HG02610 (cell line): ENCODE measurements around the gene SLC38A10.

ENCODE experiments used
- ATAC-seq: cut with Tn5 transposase; IDR thresholded peaks from one replicate; pipeline ENCODE4 v1.9.1; 2021; ENCODE audit warnings: mild to moderate bottlenecking, moderate library complexity; ENCODE audit not compliant: unreplicated experiment

The SLC38A10 gene

DNA sequence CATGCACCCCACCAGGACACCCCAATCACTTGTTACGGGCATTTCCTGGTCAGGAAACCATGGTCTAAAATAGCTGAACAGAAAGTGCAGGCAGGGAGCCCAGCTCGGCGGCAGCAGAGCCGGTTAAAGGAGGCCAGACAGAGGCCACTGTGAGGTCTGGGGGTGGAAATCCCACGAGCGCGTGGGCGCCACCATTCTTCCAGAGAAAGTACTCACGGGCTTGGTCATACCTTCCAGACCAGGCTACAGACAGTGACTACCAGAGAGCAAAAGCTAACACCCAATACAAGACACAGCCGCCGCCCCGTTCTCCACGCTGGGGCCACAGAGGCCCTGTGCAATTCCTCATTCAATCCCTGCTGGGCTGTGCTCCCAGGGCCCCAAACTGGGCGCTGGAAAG, 84.2 kb downstream of the SLC38A10 start:
- no peak for ATAC-seq

DNA sequence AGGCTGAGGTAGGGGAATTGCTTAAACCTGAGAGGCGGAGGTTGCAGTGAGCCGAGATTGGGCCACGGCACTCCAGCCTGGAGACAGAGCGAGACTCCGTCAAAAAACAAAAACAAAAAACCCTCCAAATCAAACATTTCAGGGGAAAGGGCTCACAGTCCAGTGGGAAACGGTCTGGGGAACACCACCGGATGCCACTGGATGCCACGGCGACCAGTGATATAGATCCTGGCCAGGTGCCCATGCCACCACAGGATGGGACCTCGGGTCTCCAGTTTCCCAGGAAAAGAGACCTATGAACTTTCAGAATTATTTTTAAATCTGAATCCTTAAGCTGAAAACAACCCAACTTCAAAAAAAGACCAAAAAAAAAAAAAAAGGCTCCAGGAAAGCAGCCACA, 84.6 kb downstream of the SLC38A10 start:
- no peak for ATAC-seq

DNA sequence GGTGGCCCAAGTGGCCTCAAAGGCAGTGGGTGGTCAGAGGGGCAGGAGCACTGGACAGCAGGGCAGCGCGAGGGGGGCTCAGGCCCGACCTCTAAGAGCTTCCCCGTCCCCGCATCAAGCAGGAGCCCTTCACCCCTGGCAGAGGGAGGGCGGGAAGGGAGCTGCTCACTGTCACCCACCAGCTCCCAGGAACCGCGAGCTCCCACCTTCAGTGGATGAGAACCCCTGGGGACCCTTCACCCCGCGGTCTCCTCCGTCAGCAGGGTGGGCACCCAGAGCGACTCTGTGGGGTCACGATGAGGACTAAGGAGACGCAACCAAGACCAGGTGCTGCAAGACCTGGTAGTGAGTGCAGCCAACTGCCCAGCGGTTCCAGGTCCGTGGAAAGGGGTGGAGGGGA, 86.0 kb downstream of the SLC38A10 start:
- no peak for ATAC-seq

DNA sequence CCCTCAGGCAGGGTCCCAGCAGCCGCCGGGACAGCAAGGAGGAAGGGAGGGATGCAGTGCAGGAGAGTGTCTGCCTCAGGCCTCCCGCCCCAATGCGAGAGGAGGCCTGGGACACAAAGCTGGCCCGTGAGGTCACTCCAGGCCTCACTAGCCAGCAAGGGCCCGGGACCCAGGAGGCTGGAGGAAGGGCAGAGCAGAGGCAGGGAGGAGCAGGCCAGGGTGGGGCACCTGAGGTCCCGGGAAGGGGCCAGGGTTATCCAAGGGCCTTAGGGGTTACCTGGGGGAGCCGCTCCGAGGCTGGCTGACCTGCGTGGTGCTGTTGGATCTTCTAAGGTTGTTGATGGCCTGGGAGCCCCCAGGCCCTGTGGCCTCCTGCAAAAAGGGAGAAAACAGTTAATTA, 86.5 kb downstream of the SLC38A10 start:
- no peak for ATAC-seq

DNA sequence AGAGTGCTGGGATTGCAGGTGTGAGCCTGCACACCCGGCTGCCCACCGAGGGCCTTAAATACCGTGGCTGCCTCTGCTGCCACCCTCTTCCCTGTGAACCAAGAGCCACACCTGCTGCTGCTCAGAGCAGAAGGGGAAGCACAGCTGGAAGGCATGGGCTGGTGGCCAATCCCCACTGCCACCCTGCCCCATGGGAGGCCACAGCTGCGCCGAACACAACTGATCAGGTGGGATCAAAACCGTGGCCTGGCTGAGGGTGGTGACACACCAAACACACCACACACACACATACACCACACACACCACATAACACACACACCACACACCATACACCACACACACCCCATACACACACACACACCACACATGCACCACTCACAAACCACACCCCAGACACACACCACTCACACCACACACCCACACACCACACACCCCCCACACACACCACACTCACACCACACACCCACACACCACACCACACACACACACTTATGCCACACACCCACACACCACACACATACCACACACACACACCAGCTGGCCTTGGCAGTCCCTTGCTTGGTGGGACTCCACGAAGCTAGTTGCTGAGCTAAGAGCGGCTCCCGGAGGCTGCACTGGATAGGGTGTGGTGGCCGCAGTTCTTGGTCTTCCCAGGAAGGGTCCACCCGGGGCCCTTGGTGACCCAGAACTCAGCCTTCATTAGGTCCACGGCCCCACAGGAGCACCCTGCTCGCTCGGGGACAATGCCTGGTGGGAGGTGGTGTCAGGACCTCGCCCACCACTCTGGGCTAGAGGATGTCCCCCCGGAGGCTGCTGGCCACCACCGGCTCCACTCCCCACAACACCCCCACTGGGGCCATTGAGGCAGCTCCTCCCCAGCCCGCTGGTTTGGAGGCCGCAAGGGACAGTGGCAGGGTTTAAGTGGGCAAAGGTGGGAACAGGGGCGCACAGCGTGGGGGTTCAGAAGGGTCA, 87.2 kb downstream of the SLC38A10 start:
- no peak for ATAC-seq

DNA sequence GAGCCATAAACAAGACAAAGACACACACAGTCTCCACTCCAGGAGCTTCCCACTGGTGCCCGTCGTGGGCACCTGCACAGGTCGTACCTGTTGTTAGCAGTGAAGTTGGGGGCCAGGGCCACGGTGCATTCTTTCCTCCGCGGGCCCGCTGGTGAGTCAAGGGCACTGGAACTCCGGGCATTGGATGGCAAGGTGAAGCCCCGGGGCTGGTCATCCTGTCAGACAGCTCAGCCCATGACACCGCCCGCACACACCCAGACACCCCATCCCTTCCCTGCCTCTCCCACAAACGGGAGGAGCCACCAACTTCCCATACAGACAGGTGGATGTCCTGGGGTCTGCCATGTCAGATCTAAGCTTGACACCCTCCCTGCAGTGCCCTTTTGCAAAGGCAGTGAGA, 88.5 kb downstream of the SLC38A10 start:
- ATAC-seq = no peak

DNA sequence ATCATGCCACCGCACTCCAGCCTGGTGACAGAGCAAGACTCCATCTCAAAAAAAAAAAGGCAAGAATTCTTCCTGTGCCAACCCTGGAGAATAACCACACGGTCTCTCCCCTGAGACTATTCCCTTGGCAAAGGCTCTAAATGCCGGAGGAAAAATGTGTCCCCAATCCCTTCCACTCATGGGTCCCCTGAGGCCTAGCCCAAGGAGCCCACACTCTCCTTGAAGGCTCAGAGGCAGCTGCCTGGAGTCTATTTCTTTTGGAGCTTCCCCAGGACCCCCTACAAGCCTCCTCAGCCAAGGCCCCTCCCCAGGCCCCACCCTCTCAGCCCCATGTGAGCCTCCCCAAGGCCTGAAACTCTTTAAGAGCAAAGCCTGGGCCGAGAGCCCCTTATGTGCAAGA, 88.9 kb downstream of the SLC38A10 start:
- ATAC-seq = no peak

DNA sequence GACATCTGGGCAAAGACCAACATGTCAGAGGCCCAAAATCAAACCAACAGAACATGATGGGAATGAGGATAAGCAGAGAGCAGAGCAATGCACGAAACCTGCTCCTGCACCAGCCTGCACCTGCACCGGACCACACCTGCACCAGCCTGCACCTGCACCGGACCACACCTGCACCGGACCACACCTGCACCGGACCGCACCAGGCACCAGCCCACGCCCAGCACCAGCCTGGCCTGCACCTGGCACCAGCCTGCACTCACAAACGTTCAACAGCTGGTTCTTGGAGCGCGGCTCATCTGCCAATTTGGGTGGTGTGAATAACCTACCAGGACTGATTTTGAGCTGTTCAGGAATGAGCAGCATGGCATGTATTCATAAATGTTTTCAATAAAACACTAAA, 90.5 kb downstream of the SLC38A10 start:
- ATAC-seq = no peak

DNA sequence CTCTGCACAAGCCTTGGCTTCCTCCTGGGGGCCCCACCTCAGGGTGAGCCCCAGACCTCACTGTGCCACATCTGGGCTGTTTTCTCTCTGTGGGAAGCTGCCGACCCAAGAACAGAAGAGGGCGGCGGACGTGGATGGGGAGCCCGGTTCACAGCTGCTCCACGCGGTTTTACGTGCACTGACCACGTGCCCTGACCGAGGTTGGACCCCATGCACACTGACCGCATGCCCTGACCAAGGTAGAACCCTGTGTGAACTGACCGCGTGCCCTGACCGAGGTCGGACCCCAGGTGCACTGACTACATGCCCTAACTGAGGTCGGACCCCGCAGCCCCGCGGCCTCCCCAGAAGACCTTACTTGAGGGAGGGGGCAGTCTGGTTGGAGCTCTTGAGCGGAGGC, 92.0 kb downstream of the SLC38A10 start:
- ATAC-seq = no peak

DNA sequence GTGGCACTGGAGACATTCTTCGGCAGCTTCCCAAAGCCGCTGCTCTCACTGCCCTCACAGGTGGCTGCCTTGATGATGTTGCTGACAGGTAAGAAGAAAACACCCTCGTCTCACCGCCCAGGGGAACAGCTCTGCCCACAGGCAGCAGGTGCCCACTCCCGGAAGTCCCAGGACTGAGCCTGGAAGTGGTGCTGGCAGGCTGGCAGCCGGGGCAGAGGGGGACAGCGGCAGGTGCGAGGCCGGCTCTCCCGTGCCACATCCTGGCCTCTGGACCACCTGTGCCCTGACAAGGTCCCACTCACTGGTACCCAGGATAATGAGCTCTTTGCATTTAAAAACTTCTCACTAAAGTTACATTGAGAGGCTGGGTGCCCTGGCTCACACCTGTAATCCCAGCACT, 92.8 kb downstream of the SLC38A10 start:
- ATAC-seq = no peak

DNA sequence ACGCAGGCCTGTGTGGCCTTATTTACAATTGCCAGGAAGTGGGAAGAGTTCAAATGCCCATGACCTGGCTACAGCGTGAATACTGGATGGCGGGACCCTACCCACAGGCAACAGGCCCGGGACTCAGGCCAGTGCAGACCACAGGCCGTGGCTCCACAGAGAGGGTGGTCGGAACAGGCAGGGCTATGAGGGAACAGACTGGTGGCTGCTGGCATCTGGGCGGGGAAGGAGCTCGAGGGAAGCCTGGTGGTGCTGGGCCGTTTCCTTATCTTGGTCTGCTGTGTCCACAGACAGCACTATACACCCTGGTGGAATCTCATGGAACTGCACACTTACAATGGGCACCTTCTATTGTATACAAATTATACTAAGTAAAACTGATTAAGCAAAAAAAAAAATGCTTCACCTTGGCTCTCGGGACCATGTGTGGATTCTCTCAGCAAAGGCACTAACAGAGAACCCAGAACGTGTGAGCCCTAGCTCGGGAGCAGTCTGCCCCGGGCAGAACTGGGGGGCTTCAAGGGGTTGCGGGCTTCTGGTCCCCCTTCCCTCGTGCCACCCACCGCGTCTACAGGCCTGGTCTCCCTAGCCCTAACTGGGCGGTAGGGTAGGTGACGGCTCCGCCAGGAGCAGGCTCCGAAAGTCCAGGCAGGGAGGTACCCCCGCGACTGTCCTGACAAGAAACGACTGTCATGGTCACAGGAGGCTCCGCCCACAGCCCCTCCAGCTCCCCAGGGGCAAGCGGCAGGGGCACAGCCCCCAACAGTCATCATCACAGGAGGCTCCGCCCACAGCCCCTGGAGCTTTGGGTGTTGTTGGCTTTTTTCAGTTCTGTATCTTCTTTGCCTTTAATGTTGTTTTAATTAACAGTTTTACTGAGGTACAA, 94.2 kb downstream of the SLC38A10 start:
- no peak for ATAC-seq

DNA sequence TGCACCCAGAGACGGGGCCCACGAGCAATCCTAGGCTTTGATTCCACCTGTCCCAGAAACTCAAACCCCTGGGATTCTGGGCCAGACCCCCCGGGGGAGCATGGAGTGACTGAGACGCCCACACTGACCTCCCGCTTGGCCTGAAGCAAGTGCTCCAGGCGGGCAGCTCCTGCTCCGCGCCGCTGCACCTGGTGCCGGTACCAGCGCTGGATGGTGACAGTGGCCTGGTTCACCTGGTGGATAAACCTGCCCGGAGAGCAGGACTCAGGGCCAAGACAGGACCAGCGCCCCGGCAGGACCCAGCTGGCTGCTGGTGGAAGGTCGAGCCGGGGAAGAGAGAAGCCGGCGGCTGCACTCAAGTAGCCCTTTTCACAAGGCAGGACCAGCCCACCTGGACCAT, 94.9 kb downstream of the SLC38A10 start:
- no peak for ATAC-seq

DNA sequence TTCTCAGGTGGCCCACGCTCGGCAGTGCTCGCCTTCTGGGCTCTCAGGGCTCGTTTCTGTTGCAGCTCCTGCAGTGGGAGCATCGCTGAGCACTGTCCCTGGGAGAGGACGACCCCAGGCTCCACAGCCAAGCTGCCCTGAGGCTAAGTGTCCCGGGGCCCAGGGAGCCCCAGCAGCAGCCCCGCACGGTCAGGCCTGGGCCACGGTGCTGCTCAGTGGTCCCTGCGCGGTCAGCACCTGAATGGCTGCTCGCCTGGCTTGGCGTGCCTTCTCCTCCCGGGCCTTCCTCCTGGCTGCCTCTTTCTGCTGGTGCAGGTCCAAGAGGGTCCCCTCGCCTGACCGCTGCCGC, 95.7 kb downstream of the SLC38A10 start:
- no peak for ATAC-seq

DNA sequence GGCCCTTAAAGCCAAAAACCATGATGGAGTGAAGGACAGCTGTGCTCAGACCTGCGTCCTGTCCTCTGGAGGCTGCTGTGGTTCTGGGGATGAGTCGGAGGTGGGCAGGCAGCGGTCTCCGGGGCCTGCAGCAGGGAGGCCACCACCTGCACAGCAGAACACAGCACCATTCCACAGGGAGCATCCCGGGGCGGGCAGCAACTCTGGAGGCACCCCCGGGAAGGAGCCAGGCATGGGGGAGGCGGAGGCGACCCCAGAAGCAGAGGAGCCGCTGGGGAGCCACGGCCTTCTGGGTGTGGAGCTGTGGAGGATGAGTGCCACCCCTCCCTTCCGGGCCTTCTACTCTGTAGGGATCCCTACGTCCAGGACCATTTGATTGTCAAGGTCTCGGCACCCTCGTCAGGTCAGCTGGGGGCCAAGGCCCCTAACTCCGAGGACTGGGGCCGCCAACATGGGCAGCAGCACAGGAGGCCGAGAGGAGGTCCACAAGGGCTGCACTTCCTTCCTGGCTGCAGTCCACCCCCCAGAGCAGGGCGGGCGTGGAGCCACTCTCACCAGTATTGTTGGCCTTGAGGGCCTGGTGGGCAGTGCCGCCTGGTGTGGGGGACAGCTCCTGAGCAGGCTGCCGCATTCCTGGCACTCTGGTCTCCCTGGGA, 96.2 kb downstream of the SLC38A10 start:
- no peak for ATAC-seq

DNA sequence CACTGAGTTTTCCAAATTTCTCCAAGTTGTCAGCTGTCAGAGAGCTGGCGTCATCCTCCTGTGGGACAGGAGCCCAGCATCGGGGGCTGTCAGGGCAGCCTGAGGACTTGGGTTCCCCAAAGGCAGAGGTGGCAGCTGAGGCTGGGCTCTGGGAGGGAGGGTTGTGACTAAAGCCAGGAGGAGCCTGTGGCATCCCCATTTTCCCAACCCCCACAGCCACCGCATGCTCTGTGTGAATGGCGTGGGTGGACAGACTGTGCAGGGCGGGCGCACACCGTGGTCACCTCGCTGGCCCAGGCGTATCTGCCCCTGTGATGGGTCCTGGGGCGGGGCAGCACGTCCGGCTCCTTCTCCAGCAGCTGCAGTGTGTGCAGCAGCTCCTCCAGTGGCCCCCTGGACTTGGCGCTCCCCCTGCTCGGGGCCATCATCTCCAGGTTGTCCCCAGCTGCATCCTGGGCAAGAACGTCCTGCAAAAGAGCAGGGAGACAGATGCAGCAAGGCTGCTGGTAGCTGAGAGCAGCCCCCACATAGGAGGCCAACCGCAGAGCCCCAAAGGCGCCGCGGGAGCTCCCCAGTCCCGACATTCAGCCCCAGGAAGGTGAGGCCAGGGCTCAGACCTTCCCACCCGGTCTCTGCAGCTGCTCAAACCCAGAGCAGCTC, 97.1 kb downstream of the SLC38A10 start:
- no peak for ATAC-seq

DNA sequence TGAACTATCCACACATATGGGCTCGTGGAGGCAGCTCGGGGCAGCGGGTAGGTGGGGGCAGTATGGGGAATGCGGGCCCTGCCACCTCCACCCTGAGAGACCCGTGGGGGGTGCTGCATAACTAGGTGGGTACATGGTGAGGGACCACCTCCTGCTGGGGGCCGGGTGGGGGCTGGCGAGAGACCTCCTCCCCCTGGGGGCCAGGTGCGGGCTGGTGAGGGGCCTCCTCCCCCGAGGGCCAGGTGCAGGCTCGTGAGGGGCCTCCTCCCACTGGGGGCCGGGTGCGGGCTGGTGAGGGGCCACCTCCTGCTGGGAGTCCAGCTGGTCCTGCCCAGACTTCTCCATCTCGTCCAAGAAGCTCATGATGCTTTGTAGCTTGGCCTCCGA, 97.7 kb downstream of the SLC38A10 start:
- ATAC-seq = no peak

DNA sequence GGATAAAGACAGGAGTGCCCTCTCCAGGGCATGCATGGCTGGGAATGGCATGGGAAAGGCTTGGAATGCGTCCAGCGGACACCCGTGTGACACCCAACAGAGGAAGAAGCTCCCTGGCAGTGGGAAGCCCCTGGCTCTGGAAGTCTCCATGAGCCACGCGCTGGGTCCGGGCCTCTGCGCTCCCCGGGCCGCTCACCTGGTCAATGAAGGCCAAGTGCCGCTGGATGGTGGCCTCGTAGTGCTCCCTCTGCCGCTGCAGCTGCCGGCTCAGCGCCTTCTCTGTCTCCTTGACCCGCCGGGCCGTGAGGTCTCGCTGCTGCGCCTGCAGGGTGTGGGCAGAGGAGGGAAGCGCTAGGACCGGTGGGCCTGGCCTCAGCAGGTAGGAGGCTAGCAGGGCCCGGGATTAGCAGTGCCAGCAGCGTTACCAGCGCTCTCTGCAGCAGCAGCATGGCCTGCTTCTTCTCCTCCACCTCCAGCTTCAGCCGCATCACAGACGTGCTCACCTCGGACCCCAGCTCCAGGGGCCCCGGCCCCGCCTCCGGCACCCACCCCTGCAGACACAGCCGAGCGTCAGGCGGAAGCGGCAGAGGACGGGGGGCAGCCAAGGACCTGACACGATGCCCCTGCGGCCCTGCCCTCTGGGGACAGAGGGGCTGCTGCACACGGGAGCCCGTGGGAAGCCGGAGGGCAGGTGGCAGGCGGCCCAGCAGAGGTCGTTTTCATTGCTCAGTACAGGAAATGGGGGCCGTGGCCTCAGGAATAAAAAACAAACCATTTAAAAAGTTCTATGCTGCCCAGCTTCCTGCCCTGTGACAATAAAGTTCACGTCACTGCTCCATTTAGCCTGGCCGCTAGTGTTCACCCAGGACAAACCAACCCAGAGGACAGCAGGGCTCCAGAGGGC, 98.3 kb downstream of the SLC38A10 start:
- no peak for ATAC-seq

DNA sequence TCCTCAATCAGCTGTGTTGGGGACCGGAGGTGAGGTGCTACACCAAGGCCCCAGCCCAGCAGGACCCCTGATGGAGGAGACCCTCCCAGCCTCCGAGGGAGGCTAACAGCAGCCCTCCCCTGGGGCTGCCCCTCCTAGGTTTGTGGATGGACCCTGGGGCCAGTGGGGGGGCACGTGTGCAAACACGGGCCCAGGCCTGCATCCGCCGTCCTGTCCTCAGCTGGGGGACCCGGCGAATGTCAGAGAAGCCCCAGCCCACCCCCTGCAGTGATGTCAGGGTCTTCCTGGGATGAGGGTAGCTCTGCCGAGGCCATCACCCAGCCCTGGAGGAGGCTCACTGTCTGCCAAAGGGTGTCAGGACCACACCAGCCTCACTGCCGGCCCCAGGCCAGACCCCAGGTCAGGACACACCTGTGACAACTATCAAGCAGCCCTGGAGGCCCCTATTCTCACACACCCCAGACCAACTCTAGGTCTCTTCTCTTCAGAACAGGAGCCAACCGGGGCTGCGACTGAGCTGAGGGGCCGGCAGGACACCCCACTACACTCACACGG, 99.1 kb downstream of the SLC38A10 start:
- ATAC-seq = no peak
